GM12878 (cell line): ENCODE data around the gene RAB6B.

ENCODE experiments used
- BACH1 ChIP-seq: fragments of 450-650 bp; IDR thresholded peaks from 2 replicates; pipeline ENCODE4 v1.6.1; 2017; ENCODE audit warnings: mild to moderate bottlenecking, borderline replicate concordance
- CTCF ChIP-seq, 3 experiments: IDR thresholded peaks in 2 of 3; conservative IDR thresholded peaks in 1 of 3; 2 replicates each; pipeline ENCODE4 v1.5.1; 2011; ENCODE audit warnings: low read depth in 3 of 3, low read length in 3 of 3, mild to moderate bottlenecking in 3 of 3, control low read depth in 2 of 3, moderate library complexity in 2 of 3, inconsistent platforms in 1 of 3, mixed read lengths in 1 of 3; ENCODE audit not compliant: control insufficient read depth in 2 of 3, insufficient read depth in 1 of 3; ENCODE audit errors: extremely low read depth in 1 of 3
- NFXL1 ChIP-seq: fragments of 450-650 bp; IDR thresholded peaks from 2 replicates; pipeline ENCODE4 v1.6.1; 2017; ENCODE audit warnings: antibody characterized with exemption, mild to moderate bottlenecking, borderline replicate concordance
- RCOR1 ChIP-seq: conservative IDR thresholded peaks from 2 replicates; pipeline ENCODE4 v1.6.1; 2012; ENCODE audit warnings: low read depth, low read length, improper control_type of control experiment
- RFX5 ChIP-seq: IDR thresholded peaks from 2 replicates; pipeline ENCODE4 v1.6.1; 2011; ENCODE audit warnings: low read depth, low read length, improper control_type of control experiment
- SREBF2 ChIP-seq: IDR thresholded peaks from 2 replicates; pipeline ENCODE4 v1.6.1; 2012; ENCODE audit warnings: mild to moderate bottlenecking, low read length
- TAF1 ChIP-seq: IDR thresholded peaks from 2 replicates; pipeline ENCODE4 v1.6.1; 2011; ENCODE audit warnings: mild to moderate bottlenecking, low read depth, low read length, borderline replicate concordance
- YY1 ChIP-seq: IDR thresholded peaks from 2 replicates; pipeline ENCODE4 v1.6.1; 2011; ENCODE audit warnings: low read depth, mild to moderate bottlenecking, low read length
- ZBTB33 ChIP-seq: fragments of 450-650 bp; IDR thresholded peaks from 2 replicates; pipeline ENCODE4 v1.6.1; 2017; ENCODE audit warnings: mild to moderate bottlenecking
- ZNF274 ChIP-seq: IDR thresholded peaks from one replicate; pipeline ENCODE4 v1.8.0; 2011; ENCODE audit not compliant: insufficient read length, insufficient read depth

- TF ChIP-seq CTCF (IDR thresholded peaks at IDR 0.05 in 2 of 3, conservative IDR thresholded peaks at IDR 0.05 in 1 of 3; ENCODE audit: control insufficient read depth in 2 of 3, extremely low read depth in 1 of 3, insufficient read depth in 1 of 3, low read depth in 3 of 3, low read length in 3 of 3) (no peak), YY1 (no peak), BACH1 (no peak), ZNF274 (no peak), ZBTB33 (no peak), TAF1 (no peak), SREBF2 (no peak), RFX5 (no peak), NFXL1 (no peak), RCOR1 (no peak)
Observed at GRCh38 chr3:133782454-133782853, 113.2 kb downstream of the RAB6B start.
